HT1080 (cell line): ENCODE data around the gene ASPG. TPM values are rescaled to one million over a fixed set of nuclear protein-coding genes. Genes with fewer than 3 reads are reported as not detected.
"Not testable (repeated sequence)": the region's sequence is repeated elsewhere in the genome, so short reads cannot be mapped to it uniquely, and the experiment has no call there.

Source experiments
- DNase-seq: peaks from one replicate; pipeline ENCODE4 v3.0.0-alpha.2; 2015; ENCODE audit warnings: low read depth
- total RNA-seq: library from RNA; depleted of rRNA; stranded (reverse); fragments of >200 nt; shearing (Covaris generic); gene quantifications from 2 replicates; pipeline ENCODE4 v1.2.3, GENCODE V29; 2014

Gene ASPG
- total RNA-seq, 1 experiment from 2014 or later: not detected

DNA sequence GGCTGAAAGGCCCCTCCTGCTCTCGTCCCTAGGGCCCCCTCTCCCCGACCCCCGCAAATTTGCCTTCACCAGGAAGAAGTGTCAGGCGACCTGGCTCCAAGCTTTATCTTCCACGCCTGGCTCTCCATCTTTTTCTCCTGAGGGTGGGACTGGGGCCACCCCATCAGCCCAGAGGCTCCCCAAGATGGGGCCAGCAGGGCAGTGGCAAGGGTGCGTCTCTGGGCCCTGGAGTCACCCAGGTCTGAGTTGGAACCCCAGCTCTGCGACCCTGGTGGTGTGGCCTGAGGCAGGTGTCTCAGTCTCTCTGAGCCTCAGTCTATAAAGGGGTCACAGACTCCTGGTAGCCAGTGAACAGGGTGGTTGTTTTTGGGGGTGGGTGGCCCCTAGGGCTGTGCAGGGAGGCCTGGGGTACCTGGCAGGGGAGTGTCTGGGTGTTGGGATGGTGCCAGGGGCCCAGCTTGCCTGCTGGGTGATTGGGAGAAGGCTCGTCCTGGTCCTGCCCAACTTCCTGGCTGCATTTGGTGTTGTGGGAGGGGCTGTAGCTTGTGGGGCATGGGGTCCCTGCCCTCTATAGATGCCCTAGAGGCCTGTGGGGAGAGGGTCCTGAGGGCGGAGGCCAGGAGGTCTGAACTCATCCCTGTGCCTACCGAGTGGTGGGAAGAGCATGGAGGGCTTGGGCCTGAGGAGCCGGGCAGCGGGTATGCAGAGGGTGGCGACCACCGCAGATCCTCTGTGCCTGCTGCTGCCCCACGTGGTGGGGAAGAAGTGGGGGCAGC lies 60.5 kb downstream of the ASPG start:
- no peak for DNase-seq

DNA sequence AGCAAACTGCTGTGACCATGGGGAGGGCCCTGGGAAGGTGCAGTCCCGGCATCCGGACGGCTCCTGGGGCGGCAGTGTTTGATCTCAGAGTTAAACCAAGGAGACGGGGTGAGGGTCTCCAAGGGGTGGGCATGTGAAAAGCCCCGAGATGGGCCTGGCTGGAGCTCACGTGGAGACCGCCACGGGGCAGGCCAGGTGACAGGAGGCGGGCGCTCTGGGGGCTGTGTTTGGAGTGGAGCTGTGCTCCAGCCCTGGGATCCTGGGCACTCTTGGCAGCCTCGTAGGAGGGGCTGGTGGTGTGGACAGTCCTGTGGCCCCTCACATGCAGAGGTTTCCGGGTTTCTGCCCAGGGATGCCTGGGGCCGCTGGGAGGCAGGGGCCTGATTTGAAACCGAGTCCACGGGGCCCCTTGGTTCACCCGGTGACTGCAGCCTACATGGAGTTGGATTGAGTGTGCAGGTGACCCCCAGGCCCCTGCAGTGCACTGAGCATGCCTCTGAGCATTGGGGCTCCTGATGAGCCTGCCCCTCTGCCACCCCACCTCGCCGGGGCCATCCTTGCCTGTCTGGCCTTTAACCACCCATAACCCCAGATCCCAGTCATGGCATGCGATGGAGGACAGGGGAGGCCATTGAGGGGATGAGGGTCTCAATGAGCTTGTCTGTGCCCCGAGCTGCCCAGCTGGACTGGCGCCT lies 61.3 kb downstream of the ASPG start:
- no peak for DNase-seq

GRCh38 chr14:104147346-104148125 lies 62.0 kb downstream of the ASPG start:
- no peak for DNase-seq

- no peak for DNase-seq
Observed at GRCh38 chr14:104148433-104149277, 63.2 kb downstream of the ASPG start.

GRCh38 chr14:104149278-104149595 lies 63.7 kb downstream of the ASPG start:
- DNase-seq: no peak

DNA sequence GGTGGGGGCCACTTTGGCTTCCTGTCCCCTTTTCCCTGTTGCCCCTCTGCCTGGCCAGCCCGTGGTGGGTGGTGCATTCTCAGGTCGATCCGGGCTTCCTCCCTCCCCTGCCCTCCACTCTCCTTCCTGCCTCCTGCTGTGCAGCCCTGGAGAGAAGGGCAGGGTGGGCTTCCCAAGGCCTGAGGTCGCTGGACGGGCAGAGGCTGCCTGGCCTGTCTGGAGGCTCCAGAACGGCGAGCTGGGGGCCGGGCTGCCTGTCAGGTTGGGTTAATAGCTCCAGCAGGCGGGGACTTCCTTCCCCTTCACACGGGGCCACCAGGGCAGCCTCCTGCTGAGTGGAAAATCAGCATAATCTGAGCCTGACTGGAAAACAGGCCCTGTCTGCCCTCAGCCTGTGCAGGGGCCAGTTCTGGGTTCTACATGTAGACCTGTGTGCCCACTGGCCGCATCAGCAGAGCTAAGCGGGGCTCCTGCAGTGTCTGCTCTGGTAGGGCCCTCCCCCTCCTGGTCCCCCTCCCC lies 64.2 kb downstream of the ASPG start:
- DNase-seq: no peak

DNA sequence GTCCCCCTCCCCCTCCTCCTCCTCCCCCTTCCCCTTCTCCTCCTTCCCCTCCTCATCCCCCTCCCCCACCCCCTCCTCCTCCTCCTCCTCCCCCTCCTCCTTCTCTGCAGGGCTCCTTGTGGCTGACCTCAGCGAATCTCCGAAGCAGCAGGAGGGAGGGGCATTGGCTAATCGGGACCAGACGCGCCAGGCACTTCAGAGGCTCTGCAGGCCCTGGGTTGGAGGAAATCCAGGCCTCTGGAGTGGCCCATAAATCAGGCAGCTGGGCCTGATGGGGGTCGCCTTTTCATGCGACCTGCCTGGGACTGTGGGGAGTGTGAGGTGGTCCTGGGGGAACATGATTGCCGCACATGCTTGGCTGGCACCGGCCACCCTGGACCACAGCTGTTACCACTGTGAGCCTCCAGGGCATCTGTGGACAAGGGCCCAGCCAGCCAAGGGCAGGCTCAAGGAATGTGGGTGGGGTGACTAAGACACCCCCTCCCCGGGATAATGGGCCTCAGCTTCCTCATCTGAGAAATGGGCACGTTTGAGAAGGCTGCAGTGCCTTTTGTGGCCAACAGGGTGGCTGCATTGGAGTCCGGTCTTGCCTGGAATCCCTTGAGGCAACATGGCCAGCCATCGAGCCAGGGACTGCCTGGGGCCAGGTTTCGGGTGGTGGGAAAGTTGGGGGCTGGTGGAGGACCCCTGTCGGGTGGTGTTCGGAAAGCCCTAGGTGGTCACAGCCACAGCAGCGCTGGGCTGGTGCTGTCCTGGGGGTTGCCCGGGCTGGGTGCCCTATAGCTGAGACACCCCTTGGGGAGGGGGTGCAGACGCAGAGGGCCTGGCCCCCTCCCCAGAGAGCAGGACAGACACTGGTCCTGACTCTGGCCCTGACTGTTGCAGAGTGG lies 64.9 kb downstream of the ASPG start:
- DNase-seq: no peak

GRCh38 chr14:104151026-104151381 lies 65.5 kb downstream of the ASPG start:
- no peak for DNase-seq

- no peak for DNase-seq
Observed at GRCh38 chr14:104151566-104152245, 66.2 kb downstream of the ASPG start.

GRCh38 chr14:104152246-104152575 lies 66.7 kb downstream of the ASPG start:
- DNase-seq: no peak

- DNase-seq: no peak
Observed at GRCh38 chr14:104152686-104153393, 67.3 kb downstream of the ASPG start.

DNA sequence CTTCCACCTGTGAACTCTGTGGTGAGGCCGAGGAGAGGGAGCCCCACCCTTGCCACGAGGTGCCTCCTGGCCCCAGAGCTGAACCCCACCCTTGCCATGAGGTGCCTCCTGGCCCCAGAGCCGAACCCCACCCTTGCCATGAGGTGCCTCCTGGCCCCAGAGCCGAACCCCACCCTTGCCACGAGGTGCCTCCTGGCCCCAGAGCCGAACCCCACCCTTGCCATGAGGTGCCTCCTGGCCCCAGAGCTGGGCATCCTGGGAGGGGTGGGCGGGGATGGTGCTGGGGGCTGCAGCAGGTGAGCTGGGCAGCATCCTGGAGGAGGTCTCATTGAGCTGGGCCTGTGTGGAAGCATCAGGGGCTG lies 67.9 kb downstream of the ASPG start:
- DNase-seq: not testable (repeated sequence)

DNA sequence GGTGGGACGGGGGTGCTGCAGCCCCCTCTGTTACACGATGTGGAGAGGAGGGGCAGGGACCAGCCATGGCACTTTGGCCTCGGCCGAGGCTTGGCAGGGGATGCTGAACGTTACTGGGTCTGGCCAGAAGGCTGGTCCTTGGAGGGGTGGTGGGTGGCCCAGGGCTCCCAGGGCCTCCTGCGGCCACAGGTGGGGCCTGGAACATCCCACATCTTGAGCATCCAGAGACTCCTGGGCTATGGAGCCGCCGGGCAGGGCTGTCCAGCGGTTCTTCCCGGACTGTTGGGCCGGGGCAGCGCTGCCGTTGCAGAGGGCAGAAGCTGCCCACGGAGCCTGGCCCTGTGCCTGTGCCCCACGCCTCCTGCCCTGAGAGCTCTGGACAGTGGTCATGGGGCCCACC lies 68.7 kb downstream of the ASPG start:
- no peak for DNase-seq

GRCh38 chr14:104155513-104155912 lies 70.0 kb downstream of the ASPG start:
- DNase-seq: no peak

- DNase-seq: no peak
Observed at GRCh38 chr14:104156142-104156541, 70.6 kb downstream of the ASPG start.

GRCh38 chr14:104157016-104157928 lies 71.8 kb downstream of the ASPG start:
- DNase-seq: peak; percentile 17

GRCh38 chr14:104158827-104159798 lies 73.6 kb downstream of the ASPG start:
- no peak for DNase-seq
